GM19043 (cell line): ENCODE data around the gene MRPS25.
A peak's percentile ranks its signal among the peaks of the same experiment; 100 is the strongest.

Experiments
- ATAC-seq: cut with Tn5 transposase; IDR thresholded peaks from one replicate; pipeline ENCODE4 v1.9.1; 2021; ENCODE audit warnings: low read depth; ENCODE audit not compliant: unreplicated experiment

The MRPS25 gene

DNA sequence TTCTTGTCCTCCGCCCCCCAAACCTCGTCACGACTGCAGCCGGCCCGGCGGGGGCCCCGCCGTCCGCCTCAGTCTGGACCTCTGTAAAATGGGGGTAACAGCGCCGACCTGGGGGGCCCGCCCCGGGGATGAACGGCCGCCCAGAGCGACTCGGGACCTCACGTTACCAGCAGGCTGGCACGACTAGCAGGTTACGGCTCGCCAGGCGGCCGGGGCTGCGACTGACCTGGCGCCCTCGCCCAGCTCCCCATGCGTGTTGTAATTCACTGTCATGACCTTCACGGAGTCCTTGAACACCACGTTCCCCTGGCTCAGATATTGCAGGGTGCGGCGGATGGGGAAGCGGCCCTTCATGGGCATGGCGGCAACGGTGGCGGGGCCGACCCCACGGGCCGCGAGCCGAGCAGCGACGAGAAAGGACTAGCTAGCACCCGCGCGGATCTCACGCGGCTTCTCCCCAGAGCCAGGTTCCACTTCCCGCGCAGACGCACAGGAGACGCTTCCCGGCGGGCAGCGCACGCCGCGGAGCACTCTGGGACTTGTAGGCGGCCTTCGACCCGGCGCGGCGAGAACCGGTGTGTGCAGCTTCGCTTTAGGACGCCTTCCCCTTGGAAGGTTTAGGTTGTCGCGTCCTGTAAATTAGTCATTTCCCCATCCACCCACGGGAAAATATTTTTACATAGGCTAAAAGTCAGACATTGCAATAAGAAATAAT lies at the start of gene MRPS25:
Gene MRPS25 (minus strand): TSS at position 481 of the 715 bp plus-strand sequence. CDS start 121 bp downstream, at position 360.
- peak; percentile 97 for ATAC-seq

DNA sequence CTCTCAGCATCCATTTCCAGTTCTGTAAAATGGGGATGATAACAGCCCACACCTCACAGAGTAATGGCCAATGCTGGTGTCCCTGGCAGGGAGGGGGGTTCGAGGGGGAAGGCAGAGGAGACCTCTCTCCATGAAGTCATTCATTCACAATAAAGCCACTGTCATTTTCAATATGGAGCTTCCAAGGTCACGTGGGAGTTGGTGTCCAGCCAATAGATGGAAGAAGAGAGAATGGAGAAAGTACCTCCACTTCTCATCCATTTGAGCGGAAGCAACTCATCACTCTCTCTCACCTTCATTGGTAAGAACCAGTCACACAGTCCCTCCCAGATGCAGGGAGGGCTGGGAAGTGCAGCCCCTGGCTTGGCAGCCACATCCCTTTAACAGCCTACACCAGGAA lies 48.8 kb upstream of the MRPS25 start:
- ATAC-seq = no peak

- ATAC-seq = no peak
These were observed 48.4 kb upstream of the MRPS25 start for GRCh38 chr3:15113471-15113870.

DNA sequence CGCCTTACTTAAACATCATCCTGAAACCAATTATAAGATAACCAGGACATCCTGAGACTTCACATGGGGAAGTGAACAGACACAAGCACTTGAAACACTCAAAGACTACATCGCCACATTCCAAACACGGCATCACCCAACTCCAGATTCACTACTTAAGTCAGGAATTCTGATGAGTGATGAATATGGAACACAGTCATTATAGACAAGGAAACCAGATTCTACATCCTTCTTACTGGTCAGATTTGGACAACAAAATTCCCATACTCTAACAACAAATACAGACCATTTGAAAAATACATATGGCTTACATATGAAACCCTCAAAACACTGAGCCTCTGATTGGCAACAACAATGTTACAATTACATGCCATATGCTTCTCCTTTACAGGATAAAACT lies 46.9 kb upstream of the MRPS25 start:
- no peak for ATAC-seq

GRCh38 chr3:15110206-15110605 lies 45.1 kb upstream of the MRPS25 start:
- ATAC-seq = no peak

- no peak for ATAC-seq
These were observed 43.8 kb upstream of the MRPS25 start for GRCh38 chr3:15108869-15109268.

DNA sequence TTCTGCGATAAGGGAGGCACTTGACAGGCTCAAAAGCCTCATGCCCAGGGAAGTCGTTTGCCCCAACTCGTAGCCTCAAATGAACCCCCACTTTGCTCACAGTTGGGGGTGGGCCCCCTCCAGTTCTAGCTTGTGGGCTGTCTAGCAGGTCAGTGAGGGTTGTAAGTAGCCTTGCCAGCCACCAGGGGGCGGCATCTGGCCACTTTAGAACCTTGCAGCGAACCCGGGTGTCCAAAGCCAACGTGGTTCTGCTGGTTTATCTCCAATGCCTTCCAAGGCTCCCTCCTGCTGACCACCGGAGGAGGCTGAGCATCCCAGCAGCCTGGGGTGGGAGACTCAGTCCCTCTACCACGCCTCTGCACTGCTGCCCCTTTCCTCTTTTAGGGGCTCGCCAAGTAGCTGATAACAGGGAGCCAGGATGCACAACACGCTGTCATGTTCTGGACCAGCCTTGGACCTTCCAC lies 43.0 kb upstream of the MRPS25 start:
- ATAC-seq = peak; percentile 68

- ATAC-seq = no peak
These were observed 42.2 kb upstream of the MRPS25 start for GRCh38 chr3:15107075-15107947.

GRCh38 chr3:15102836-15103235 lies 37.7 kb upstream of the MRPS25 start:
- ATAC-seq = no peak

DNA sequence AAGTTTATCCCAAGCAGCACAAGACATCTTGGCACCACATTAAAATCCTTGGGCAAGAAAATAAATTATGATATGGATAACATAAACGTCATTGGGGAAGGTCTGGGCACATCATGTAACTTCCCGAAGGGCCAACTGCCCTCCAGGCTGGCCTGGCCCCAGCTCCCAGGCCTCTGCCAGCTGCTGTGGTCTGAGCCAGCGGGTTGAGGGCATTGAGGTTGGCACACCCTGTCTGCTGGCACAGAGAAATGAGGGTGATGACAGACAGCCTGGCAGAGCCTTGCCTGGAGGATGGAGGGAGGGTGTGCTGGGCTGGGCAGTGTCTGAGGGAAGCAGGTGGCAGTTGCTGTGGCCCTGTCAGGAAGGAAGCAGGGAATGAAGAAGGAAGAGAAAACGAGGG lies 37.1 kb upstream of the MRPS25 start:
- ATAC-seq = no peak

GRCh38 chr3:15099364-15100098 lies 34.4 kb upstream of the MRPS25 start:
- peak; percentile 9 for ATAC-seq

- ATAC-seq = peak; percentile 86
These were observed 33.6 kb upstream of the MRPS25 start, which contains the start of gene RBSN for GRCh38 chr3:15098503-15099363. Gene RBSN (minus strand): TSS chr3:15099148. CDS start chr3:15096120, 3,028 bp downstream.

DNA sequence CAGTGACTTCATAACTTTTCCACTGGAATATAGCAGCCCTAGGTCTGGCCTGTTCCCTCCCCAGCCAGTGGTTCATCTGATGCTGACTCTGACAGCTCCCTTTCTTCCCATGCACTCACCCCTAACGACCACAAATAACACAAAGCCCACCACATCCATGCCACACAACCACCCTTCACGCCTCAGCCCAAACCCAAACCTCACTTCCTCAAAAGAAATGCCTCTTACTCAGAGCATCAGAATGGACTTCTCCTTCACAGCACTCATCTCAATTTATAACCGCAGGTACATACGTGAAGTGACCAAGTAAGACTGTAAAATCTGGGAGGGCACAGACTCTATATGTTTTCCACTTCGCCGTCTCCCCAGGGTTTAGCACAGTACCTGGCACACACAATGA lies 32.8 kb upstream of the MRPS25 start:
- no peak for ATAC-seq

DNA sequence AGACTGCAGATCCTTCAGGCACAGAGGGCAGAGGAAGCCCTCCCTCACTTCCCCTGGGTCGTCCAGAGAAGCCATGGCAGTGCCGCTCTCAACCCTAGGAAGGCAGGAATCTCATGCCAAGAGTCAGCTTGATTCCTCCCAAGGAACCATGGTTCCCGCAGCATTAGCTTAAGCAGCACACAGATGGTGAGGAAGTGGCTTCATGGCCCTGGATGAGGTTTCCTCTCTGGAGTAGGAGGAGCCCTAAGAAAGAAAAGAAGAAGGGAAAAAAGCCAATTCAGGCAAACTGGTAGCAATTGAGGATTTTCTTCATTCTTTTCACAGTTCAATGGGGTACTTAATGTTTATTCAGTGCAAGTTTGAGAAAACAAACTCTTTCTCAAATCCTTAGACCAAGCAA lies 30.9 kb upstream of the MRPS25 start:
- ATAC-seq = no peak

- no peak for ATAC-seq
These were observed 29.2 kb upstream of the MRPS25 start for GRCh38 chr3:15094187-15094875.

- ATAC-seq = no peak
These were observed 27.6 kb upstream of the MRPS25 start for GRCh38 chr3:15092686-15093085.

DNA sequence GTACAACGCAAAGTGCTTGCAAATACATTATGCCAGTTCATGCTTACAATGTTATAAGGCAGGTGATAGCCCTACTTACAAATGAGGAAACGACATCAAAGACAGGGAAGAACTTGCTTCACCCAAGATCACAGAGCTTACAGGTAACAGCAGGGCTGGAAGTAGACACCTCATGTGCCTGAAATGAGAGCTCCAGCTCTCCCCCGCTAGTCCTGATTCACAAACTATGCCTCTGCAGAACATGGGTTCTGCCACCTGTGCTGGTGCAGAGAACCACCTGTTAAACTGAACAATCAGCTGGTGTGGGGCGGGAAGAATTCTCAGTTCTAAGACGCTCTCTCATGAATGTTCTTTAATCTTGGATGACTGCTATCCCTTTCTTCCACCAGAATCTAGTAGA lies 26.5 kb upstream of the MRPS25 start:
- ATAC-seq = no peak

GRCh38 chr3:15089201-15089600 lies 24.1 kb upstream of the MRPS25 start:
- no peak for ATAC-seq

GRCh38 chr3:15086699-15087098 lies 21.6 kb upstream of the MRPS25 start:
- no peak for ATAC-seq
